Measurements from ENCODE around the gene AIG1. TPM values are rescaled to one million over a fixed set of nuclear protein-coding genes. Genes with fewer than 3 reads are reported as not detected.

The AIG1 gene
- total and polyA plus RNA-seq, 2 of the 13 experiments (the other 11 are each of a cell fraction or from before 2014, with no cell fraction given), result 115 to 197 TPM

- no peak overlapping the region for H3K9ac ChIP-seq (ENCODE audit: insufficient read depth, low read depth, low read length)
- intact Hi-C loops (cut with micrococcal nuclease; ENCODE audit: unreplicated experiment), result no loop called here
- no peaks in the 10 kb centered on the region for H4K20me1 ChIP-seq (ENCODE audit: insufficient read depth, low read length)
- ChIA-PET CTCF (ENCODE audit: low intra/inter-chr PET ratio, low total read pairs) (no interaction called here), POLR2A (interaction anchor here (1.2 kb wide), 1 partner anchor 9 kb away, joined by 5 read pairs; no protein-coding TSS in a partner anchor)
- no peak for ATAC-seq
- H3K9me3 ChIP-seq (ENCODE audit: low read length), result no peaks in the 10 kb centered on the region
- no peak for DNase-seq (ENCODE audit: low spot score)
- TF ChIP-seq PPARG (CRISPR knock-in tag; conservative IDR thresholded peaks at IDR 0.05) (no peak), KDM5A (IDR thresholded peaks at IDR 0.05; ENCODE audit: borderline replicate concordance, low read length) (no peak), ZNF136 (CRISPR knock-in tag; IDR thresholded peaks at IDR 0.05; ENCODE audit: low read depth) (no peak), ELK4 (CRISPR knock-in tag; IDR thresholded peaks at IDR 0.05; ENCODE audit: borderline replicate concordance) (no peak), ZNF841 (CRISPR knock-in tag; IDR thresholded peaks at IDR 0.05; ENCODE audit: borderline replicate concordance) (no peak), NFE2L2 (IDR thresholded peaks at IDR 0.05; ENCODE audit: low read length) (no peak), ZNF333 (CRISPR knock-in tag; IDR thresholded peaks at IDR 0.05; ENCODE audit: borderline replicate concordance) (no peak), CC2D1A (CRISPR knock-in tag; IDR thresholded peaks at IDR 0.05) (no peak), ZNF264 (CRISPR knock-in tag; IDR thresholded peaks at IDR 0.05) (no peak), ZNF652 (CRISPR knock-in tag; IDR thresholded peaks at IDR 0.05; ENCODE audit: borderline replicate concordance, low read depth) (no peak)
- FAIRE-seq, result no peak
- peaks cover 1 to 5% of the 10 kb centered on the region in 2 experiments; a peak in 2 of 5 replicates for H3K36me3 ChIP-seq (replicated peaks in 1 of 2; ENCODE audit: control insufficient read depth in 1 of 2, insufficient read depth in 2 of 2, low read length in 2 of 2)
- in situ Hi-C loops (cut with HindIII; ENCODE audit: extremely low pct_ligation_motif_present, low pct_unique_long_range_greater_than_20kb), result loop anchor here (10.0 kb wide), 1 partner anchor 364 kb away; no protein-coding TSS in a partner anchor
- H2AFZ ChIP-seq (ENCODE audit: low read length), result no peak overlapping the region
- 93% methylated on average over 2 of the region's 2 CpGs for WGBS (ENCODE audit: low lambda C conversion rate)
- no peaks in the 10 kb centered on the region for H3K4me1 ChIP-seq (ENCODE audit: insufficient read depth, low read length)
- no peaks in the 10 kb centered on the region for H3K27me3 ChIP-seq (ENCODE audit: control insufficient read depth in 1 of 2, insufficient read depth in 2 of 2, low read length in 2 of 2)
- no peak overlapping the region for H3K27ac ChIP-seq (ENCODE audit: extremely low read length, insufficient read depth, low read length)
- no peaks in the 10 kb centered on the region for H3K79me2 ChIP-seq (ENCODE audit: insufficient read depth, low read length)
- no peak overlapping the region for H3K4me2 ChIP-seq (ENCODE audit: low read depth, low read length)
- no TSS peak for BruUV-seq (replicated peaks)
- no peak overlapping the region for H3K4me3 ChIP-seq (replicated peaks in 1 of 3; ENCODE audit: insufficient read depth in 1 of 3, low read depth in 2 of 3, low read length in 3 of 3)
These were observed 10.2 kb upstream of the AIG1 start for GRCh38 chr6:143050509-143050908.

All from HepG2 (cell line).